Activated CD4-positive, CD25-positive, alpha-beta regulatory T cell treated with anti-CD3 and anti-CD28 coated beads, Interleukin-2, amount 50 U/mL, for 72 hours (primary cell): Measurements from ENCODE around the gene CARM1.

ENCODE experiments used
- DNase-seq: peaks from one replicate; pipeline ENCODE4 v3.0.0; 2021

Gene CARM1

DNA sequence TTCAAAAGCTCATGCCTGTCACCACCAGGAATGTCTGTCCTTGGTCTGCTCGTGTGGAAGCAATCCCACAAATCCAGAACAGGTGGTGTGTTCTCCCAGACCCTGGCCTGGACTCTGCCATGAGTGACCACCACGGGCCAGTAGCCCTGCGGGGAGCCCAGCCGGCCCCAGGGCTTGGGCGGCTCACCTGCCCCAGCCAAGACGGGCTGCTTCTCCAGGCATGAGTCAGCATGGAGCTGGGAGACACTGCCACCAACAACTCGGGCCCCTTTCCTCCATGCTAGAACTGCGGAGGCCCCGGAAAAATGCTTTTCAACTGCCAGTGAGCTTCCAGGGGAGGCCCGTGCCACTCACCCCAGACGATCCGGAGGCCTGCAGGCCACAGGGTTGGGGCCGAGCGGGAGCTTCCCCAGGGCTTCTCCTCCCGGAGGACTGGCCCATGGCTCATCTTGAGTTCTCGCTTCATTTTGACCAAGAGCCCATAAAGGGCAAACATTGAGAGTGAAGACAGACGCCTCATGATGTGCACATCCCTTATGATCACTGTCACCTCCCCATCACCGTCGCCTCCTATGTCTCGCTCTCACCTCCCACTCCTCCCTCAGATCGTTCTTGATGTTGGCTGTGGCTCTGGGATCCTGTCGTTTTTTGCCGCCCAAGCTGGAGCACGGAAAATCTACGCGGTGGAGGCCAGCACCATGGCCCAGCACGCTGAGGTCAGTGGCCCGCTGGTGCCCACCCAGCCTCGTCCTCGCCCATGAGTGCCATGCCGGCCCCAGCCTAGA, 40.4 kb downstream of the CARM1 start:
- no peak for DNase-seq

- DNase-seq: no peak
Measured at GRCh38 chr19:10912619-10913018, 41.3 kb downstream of the CARM1 start.

- no peak for DNase-seq
Measured at GRCh38 chr19:10913716-10914340, 42.5 kb downstream of the CARM1 start.

DNA sequence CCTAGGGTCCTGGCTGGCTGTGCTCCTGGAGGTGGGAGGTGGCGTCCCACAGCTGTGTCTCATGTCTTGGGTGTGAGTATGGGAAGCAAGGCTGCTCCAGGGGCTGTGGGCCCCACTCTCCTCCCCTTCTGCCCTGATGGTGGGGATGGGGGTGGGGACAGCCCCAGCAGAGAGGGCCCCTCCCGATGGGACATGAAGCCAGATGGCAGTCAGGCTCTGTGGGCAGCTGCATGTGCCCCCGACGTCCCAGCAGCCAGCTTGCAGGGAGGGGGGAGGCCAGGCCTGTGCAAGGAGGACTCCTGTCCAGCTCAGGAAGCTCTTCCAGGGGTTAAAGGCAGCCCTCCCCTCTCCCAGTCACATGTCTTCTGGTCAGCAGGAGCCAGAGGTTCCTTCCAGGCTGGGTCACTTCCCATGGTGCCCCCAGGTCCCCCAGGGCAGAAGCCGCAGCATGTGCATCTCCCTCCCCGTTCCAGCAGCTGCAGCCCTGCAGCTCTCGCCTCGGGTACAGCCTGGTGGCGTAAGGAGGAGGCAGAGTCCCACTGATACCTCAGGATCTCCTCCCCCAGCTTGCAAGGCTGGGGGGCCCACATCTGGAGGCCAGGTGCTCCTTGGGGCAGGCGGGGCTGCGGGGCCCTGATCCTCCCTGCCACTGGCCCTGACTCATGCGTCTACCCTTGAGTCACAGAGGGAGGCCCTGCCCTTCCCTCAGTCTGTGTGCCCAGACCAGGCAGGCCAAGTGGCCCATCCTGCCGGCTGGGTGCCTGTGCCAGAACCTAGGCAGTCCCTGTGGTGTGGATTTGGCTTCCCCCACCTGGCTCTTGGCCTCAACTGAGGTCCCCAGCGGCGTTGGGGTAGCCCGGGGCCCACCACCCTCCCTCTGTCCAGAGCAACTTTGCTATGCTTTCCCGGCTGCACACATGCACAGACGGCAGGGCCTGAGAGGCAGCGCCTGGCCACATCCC, 44.1 kb downstream of the CARM1 start:
- DNase-seq: no peak

DNA sequence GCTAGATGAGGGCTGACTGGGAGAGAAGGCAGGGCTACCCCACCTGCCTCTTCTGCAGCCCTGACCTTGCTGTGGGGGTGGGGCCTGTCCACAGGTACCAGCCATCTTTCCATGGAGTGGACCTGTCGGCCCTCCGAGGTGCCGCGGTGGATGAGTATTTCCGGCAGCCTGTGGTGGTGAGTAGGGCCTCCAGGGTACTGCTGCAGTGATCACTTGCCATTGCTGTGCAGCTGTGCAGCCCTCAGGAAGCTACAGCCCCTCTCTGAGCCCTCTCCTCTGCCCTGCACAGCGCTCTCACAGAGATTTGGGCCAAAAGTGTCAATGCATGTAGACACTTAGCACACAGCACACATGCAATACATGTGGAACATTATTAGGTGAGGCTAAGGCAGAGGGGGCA, 45.2 kb downstream of the CARM1 start:
- DNase-seq: no peak

- DNase-seq: no peak
Measured at GRCh38 chr19:10918359-10918758, 47.0 kb downstream of the CARM1 start.

DNA sequence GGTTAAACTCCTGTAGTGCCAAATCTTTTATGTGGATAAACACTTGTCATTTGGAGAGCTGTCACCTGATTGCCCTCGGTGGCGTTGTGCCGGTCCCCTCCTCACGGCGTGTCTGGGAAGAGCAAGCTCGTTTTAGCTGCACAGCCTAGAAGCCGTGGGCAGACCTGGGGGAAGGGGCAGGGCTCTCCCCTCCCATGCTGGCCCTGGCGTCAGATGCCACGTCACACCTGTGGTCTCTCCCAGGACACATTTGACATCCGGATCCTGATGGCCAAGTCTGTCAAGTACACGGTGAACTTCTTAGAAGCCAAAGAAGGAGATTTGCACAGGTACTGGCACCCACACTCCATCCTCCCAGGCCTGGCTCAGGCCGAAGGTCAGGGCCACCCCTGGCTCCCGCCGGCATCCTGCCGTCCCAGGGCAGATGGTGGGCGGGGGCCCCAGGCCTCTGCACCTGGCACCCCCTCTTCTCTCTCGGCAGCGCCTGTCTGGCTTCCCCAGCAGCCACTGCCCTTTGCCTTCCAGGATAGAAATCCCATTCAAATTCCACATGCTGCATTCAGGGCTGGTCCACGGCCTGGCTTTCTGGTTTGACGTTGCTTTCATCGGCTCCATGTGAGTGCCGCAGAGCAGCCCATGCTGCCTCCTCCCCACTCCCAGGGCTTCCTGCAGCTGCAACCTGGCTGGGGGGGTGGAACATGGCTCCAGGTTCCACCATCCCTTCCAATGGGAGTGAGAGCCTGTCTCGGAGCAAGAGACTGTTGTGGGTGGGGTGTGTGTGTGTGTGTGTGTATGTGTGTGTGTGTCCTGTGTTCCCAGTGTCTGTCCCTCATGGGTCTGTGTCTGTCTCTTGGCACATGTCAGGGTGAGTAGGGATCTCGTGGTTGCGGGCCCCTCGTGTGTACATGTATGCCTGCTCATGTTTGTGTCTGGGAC, 48.3 kb downstream of the CARM1 start:
- no peak for DNase-seq

GRCh38 chr19:10920288-10920655, 48.9 kb downstream of the CARM1 start:
- DNase-seq: no peak

DNA sequence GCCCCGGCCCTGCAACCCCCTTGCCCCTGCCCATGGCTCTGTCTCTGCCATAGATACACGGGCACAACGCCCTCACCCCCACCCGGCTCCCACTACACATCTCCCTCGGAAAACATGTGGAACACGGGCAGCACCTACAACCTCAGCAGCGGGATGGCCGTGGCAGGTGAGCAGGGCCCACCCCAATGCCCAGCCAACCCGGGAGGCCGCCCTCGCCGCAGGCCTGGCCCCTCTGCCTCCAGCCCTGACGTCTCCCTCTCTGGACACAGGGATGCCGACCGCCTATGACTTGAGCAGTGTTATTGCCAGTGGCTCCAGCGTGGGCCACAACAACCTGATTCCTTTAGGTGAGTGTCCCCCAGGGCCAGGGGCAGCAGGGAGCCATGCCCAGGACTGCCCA, 49.4 kb downstream of the CARM1 start:
- DNase-seq: no peak

DNA sequence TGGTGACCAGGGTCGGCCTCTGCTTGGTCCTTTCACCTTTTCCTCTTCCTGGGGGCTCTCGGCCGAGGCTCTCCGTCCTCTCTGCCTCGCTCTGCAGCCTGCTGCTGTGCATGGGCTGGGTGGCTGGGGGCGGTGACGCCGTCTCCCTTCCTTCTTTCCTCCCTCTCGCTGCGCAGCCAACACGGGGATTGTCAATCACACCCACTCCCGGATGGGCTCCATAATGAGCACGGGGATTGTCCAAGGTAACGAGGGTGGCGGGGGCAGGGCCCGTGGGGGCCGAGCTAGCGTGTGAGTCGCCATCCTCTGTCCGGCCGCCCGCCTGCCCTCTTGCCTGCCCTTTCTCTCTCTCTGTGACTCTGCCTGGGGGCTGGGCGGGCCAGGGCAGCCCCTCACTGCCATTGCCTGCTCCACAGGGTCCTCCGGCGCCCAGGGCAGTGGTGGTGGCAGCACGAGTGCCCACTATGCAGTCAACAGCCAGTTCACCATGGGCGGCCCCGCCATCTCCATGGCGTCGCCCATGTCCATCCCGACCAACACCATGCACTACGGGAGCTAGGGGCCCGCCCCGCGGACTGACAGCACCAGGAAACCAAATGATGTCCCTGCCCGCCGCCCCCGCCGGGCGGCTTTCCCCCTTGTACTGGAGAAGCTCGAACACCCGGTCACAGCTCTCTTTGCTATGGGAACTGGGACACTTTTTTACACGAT, 50.0 kb downstream of the CARM1 start:
- DNase-seq: no peak

GRCh38 chr19:10921910-10922637, 50.7 kb downstream of the CARM1 start:
- no peak for DNase-seq

DNA sequence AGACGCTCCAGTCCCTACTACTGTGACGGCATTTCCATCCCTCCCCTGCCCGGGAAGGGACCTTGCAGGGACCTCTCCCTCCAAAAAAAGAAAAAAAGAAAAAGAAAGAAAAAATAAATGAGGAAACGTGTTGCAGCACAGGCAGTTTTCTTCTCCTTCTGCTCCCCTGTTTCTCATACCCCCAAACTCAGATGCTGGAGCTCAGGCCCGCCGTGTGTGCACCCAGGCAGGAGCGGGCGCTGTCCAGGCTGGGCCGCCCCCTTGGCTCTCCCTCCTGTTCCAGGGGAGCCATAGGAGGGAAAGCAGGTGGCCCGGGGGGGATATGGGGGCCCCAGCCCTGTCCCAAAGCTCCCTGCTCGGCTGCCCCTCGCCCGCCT, 51.3 kb downstream of the CARM1 start:
- DNase-seq: no peak

GRCh38 chr19:10923260-10924112, 52.1 kb downstream of the CARM1 start:
- no peak for DNase-seq

- DNase-seq: no peak
Measured at GRCh38 chr19:10924597-10924996, 53.2 kb downstream of the CARM1 start.

DNA sequence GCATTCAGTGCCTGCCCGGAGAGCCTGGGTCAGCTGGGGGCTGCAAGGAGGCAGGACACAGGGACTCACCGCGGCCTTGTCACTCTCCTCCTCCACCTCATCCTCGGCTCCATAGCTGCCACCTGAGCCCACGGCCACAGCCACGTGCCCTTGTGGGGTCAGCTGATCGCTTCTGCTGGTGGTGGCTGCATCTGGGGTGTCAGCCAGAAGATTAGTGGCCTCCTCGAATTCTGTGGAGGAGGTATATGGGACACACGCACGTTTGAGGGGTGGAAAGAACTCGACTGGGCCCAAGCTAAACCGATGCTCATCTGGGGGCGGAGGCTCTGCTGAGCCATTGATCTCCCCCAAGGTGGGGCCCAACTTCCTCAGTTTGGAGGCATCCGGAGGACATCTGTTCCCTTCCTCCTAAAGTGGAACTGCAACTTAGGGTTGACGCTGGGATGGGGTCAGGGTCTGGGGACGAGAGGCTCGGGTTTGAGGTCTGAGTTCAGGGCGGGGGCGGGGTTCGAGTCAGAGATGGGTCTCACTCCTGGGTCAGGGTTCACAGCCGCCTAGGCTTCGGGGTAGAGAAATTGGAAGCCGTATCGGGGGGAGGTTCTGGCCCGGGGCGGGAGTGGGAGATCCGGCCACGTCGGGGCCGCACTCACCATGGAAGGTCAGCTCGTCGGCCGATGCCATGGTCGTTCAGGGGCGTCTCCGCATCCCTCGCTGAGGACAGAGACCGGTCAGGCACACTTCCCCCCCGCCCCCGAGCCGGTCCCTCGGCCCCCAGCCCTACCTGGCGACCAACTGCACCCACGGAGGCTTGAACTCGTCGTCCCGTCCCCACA, 56.6 kb downstream of the CARM1 start:
- DNase-seq: peak; percentile 40

DNA sequence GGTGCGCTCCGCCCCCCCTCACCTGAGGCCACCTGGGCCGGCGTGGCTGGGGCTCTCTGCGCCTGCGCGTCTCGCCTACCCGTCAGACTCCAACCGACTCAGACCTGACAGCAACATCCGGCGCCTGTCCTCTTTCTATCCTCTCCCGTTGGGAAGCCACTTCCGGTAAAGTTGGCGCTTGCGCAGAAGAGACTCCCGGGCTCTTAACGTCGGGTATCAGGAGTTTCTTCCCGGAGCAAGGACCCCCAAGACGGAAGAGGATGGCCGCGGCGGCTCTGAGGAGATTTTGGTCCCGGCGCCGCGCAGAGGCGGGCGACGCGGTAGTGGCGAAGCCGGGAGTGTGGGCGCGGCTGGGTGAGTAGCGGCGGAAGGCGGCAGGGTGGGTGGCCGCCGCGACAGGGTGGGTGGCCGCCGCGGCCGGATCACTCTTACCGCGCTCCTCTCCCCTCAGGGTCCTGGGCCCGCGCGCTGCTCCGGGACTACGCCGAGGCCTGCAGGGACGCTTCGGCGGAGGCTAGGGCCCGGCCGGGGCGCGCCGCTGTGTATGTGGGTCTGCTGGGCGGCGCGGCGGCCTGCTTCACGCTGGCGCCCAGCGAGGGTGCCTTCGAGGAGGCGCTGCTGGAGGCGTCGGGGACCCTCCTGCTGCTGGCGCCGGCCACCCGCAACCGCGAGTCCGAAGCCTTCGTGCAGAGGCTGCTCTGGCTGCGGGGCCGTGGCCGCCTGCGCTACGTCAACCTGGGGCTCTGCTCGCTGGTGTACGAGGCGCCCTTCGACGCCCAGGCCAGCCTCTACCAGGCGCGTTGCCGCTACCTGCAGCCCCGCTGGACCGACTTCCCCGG, 57.4 kb downstream of the CARM1 start, which contains the start of the genes TIMM29 and YIPF2:
Gene TIMM29 (plus strand): TSS at position 249 of the 839 bp plus-strand sequence. CDS start 12 bp downstream, at position 261.
Gene YIPF2 (minus strand): TSS at position 77 of the 839 bp plus-strand sequence. CDS start 229 bp downstream, outside the sequence.
- peak; percentile 90 for DNase-seq

DNA sequence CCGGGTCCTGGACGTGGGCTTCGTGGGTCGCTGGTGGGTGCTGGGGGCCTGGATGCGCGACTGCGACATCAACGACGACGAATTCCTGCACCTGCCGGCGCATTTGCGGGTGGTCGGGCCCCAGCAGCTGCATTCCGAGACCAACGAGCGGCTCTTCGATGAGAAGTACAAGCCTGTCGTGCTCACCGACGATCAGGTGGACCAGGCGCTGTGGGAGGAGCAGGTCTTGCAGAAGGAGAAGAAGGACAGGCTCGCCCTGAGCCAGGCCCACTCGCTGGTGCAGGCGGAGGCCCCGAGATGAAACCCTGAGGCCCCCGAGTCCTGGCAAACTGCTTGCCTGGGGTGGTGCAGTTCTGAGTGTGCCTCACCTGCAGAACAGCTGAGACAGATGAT, 58.0 kb downstream of the CARM1 start:
- DNase-seq: no peak
